Activated T-cell treated with anti-CD3 and anti-CD28 coated beads, Interleukin-2, amount 50 U/mL, for 72 hours (primary cell): ENCODE results near the gene KPNA3. TPM values are rescaled to one million over a fixed set of nuclear protein-coding genes. Genes with fewer than 3 reads are reported as not detected.

Source experiments
- ATAC-seq, 2 donors: fragments of 150-1000 bp; cut with Tn5 transposase; replicated peaks in 1 of 2; 2 replicates each; pipeline ENCODE4 v1.10.0; 2021; ENCODE audit warnings: moderate library complexity in 2 of 2, mild to moderate bottlenecking in 1 of 2
- DNase-seq, 2 donors: peaks; one replicate each; pipeline ENCODE4 v3.0.0; 2021 to 2022; ENCODE audit warnings: mixed read lengths in 1 of 2
- H3K27ac Mint-ChIP-seq: one replicate; pipeline ENCODE4 v1.8.0; 2022; ENCODE audit warnings: mild to moderate bottlenecking, moderate library complexity, mixed read lengths
- H3K27me3 Mint-ChIP-seq: one replicate; pipeline ENCODE4 v1.8.0; 2022; ENCODE audit warnings: low read depth, mixed read lengths
- H3K36me3 Mint-ChIP-seq, 2 donors: one replicate each; pipeline ENCODE4 v1.8.0; 2022; ENCODE audit warnings: mixed read lengths in 2 of 2, mild to moderate bottlenecking in 1 of 2; ENCODE audit not compliant: insufficient read depth in 2 of 2
- H3K4me1 Mint-ChIP-seq: one replicate; pipeline ENCODE4 v1.8.0; 2022; ENCODE audit warnings: low read depth, mixed read lengths
- H3K4me3 Mint-ChIP-seq, 2 donors: one replicate each; pipeline ENCODE4 v1.8.0; 2022; ENCODE audit warnings: mild to moderate bottlenecking in 2 of 2, mixed read lengths in 2 of 2, moderate library complexity in 2 of 2
- H3K9me3 Mint-ChIP-seq, 2 donors: one replicate each; pipeline ENCODE4 v1.8.0; 2022; ENCODE audit warnings: mixed read lengths in 2 of 2
- total RNA-seq, 2 donors: library from RNA; stranded (reverse); gene quantifications; one replicate each; pipeline ENCODE4 v1.2.3, GENCODE V29; 2022

The KPNA3 gene, protein sequence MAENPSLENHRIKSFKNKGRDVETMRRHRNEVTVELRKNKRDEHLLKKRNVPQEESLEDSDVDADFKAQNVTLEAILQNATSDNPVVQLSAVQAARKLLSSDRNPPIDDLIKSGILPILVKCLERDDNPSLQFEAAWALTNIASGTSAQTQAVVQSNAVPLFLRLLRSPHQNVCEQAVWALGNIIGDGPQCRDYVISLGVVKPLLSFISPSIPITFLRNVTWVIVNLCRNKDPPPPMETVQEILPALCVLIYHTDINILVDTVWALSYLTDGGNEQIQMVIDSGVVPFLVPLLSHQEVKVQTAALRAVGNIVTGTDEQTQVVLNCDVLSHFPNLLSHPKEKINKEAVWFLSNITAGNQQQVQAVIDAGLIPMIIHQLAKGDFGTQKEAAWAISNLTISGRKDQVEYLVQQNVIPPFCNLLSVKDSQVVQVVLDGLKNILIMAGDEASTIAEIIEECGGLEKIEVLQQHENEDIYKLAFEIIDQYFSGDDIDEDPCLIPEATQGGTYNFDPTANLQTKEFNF
- 10 to 100 TPM; 23.5 to 27.0 TPM for total RNA-seq

DNA sequence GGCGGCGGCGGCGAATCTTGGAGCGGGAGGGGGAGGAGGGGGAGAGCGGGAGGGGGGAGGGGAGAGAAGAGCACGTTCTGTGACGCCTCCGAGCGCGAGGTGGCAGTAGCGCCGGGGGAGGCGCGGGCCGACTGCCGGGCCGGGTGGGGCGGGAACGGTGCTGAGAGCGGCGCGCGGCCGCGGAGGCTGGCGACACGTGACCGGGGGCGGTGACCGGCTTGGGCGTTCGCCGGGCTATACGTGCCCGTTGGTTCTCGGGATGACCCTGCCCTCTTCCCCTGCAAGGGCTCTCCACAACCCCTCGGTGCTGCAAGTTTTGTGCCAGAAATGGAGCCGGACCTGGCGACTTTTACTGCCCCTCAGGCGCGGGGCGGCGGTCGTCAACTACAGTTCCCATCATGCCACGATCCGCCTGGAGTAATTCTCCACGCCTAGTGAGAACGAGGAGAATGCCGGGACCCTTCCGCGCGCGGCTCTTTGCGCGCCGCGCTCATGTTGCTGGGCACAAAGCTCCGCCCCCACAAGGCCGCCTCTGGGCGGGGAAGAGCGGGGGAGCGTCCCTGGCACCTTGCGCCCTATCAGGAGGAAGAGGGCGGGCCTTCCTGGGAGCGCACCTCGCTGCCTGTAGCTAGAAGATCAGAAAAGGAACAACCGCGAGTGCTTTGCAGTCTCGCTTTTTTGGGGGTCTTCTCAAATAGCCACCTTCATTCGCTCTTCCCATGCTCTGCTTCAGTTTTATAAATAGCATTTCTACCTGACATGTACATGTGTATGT, at the start of gene KPNA3:
TSS of gene KPNA3 (minus strand) at position 133 of the 775 bp plus-strand sequence. CDS start 176 bp downstream, outside the sequence.
- no peaks in the 10 kb centered on the region for H3K36me3 Mint-ChIP-seq
- no peaks in the 10 kb centered on the region for H3K9me3 Mint-ChIP-seq
- peak within 1 kb of the TSS; percentile 91 for H3K27ac Mint-ChIP-seq
- peak within 1 kb of the TSS; percentile 86 to 92 for H3K4me3 Mint-ChIP-seq
- DNase-seq (peak; percentile 94 to 96), ATAC-seq (peak; percentile 90 to 91)
- no peaks in the 10 kb centered on the region for H3K27me3 Mint-ChIP-seq
- H3K4me1 Mint-ChIP-seq: peaks cover 31% of the 10 kb centered on the region

GRCh38 chr13:49841964-49842363, 49.5 kb upstream of the KPNA3 start:
- DNase-seq (no peak), ATAC-seq (no peak)
- Mint-ChIP-seq H3K36me3 (no peaks in the 10 kb centered on the region), H3K4me3 (no peak overlapping the region), H3K9me3 (no peaks in the 10 kb centered on the region), H3K27me3 (no peaks in the 10 kb centered on the region), H3K4me1 (no peaks in the 10 kb centered on the region), H3K27ac (no peak overlapping the region)

- ATAC-seq: no peak
- Mint-ChIP-seq H3K9me3 (no peaks in the 10 kb centered on the region), H3K36me3 (no peaks in the 10 kb centered on the region), H3K27me3 (no peaks in the 10 kb centered on the region), H3K4me1 (no peaks in the 10 kb centered on the region), H3K4me3 (no peak overlapping the region), H3K27ac (no peak overlapping the region)
- DNase-seq: no peak
These were observed 48.2 kb upstream of the KPNA3 start for GRCh38 chr13:49840675-49841074.

GRCh38 chr13:49840266-49840665, 47.8 kb upstream of the KPNA3 start:
- Mint-ChIP-seq H3K9me3 (no peaks in the 10 kb centered on the region), H3K27ac (no peak overlapping the region), H3K4me3 (no peak overlapping the region), H3K36me3 (no peaks in the 10 kb centered on the region), H3K4me1 (no peaks in the 10 kb centered on the region), H3K27me3 (no peaks in the 10 kb centered on the region)
- no peak for ATAC-seq
- DNase-seq: no peak

GRCh38 chr13:49838989-49839388, 46.5 kb upstream of the KPNA3 start:
- ATAC-seq: no peak
- Mint-ChIP-seq H3K27ac (no peak overlapping the region), H3K9me3 (no peaks in the 10 kb centered on the region)

GRCh38 chr13:49836516-49836915, 44.0 kb upstream of the KPNA3 start:
- DNase-seq: no peak
- Mint-ChIP-seq H3K9me3 (no peaks in the 10 kb centered on the region), H3K36me3 (no peaks in the 10 kb centered on the region), H3K4me1 (peaks cover 4% of the 10 kb centered on the region), H3K27ac (no peak overlapping the region), H3K27me3 (no peaks in the 10 kb centered on the region), H3K4me3 (no peak overlapping the region)
- no peak for ATAC-seq

More at GRCh38 chr13:49838989-49839388, 46.5 kb upstream of the KPNA3 start:
- H3K36me3 Mint-ChIP-seq: no peaks in the 10 kb centered on the region
- H3K27me3 Mint-ChIP-seq: no peaks in the 10 kb centered on the region
- H3K4me3 Mint-ChIP-seq: no peak overlapping the region
- H3K4me1 Mint-ChIP-seq: no peaks in the 10 kb centered on the region
- DNase-seq: no peak

DNA sequence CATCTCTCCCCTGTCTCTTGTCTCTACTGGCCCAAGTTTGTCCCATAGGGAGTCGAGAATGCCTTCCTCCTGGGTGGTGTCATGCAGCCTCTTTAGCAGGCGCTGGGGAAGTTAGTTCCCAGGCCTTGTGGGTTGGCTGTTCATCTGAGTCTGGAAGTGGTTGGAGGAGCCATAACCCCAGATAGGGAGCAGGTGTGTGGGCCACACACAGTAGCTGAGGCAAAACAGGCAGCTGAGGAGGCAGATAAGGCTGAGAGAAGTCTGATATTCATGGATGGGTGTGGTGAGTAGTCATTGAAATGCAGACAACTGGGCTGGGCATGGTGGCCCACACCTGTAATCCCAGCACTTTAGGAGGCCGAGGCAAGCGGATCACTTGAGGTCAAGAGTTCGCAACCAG, 40.9 kb upstream of the KPNA3 start:
- no peak overlapping the region for H3K27ac Mint-ChIP-seq
- DNase-seq (no peak), ATAC-seq (no peak)
- peaks cover 6% of the 10 kb centered on the region for H3K4me1 Mint-ChIP-seq
- peaks cover 4% of the 10 kb centered on the region in 2 donors for H3K36me3 Mint-ChIP-seq
- H3K27me3 Mint-ChIP-seq: no peaks in the 10 kb centered on the region
- peaks cover 5% of the 10 kb centered on the region in 2 donors for H3K9me3 Mint-ChIP-seq
- no peak overlapping the region for H3K4me3 Mint-ChIP-seq

DNA sequence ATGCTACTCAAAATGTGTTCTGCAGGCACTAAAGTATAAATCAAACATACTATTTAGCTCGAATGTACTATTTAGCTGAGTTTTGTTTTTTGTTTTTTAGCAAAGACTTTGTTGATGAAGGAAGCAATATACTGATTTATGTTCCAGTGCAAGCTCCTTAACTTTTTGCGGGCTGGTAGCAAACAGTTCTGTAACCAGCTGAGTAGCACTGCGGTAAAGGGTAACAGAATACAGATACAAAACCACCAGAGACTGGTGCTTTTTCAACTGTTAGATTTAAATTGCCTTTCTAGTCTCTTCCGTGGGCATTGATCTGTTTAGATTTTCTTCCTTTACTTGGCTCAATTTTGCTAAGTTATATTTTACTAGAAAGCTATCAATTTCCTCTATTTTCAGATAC, 39.0 kb upstream of the KPNA3 start:
- Mint-ChIP-seq H3K27me3 (no peaks in the 10 kb centered on the region), H3K4me3 (no peak overlapping the region), H3K36me3 (peaks cover 4% of the 10 kb centered on the region in 2 donors), H3K27ac (no peak overlapping the region), H3K9me3 (peaks cover 5% of the 10 kb centered on the region in 2 donors), H3K4me1 (peaks cover 6% of the 10 kb centered on the region)
- ATAC-seq (no peak), DNase-seq (no peak)

DNA sequence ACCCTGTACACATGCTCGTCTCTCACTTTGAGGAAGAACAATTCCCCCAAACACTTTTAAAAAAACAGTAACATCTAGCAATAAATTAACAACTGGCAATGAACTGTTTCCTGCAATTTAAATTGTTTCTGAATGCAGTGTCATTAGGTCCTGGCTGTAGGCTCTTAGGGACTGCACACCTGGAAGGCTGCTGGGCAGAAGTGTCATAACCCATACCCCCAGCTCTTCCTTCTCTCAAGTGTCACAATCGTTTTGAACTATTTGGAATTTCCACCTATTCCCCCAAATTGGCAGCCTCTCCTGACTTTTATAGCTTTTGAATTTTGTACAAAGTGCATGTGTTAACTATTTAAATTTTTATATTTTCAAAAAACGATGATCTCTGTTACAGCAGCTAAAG, 38.2 kb upstream of the KPNA3 start:
- peaks cover 5% of the 10 kb centered on the region in 2 donors for H3K9me3 Mint-ChIP-seq
- H3K27ac Mint-ChIP-seq: no peak overlapping the region
- ATAC-seq (no peak), DNase-seq (no peak)
- no peaks in the 10 kb centered on the region for H3K27me3 Mint-ChIP-seq
- peaks cover 4% of the 10 kb centered on the region in 2 donors for H3K36me3 Mint-ChIP-seq
- H3K4me3 Mint-ChIP-seq: no peak overlapping the region
- H3K4me1 Mint-ChIP-seq: peaks cover 6% of the 10 kb centered on the region

GRCh38 chr13:49829715-49830114, 37.2 kb upstream of the KPNA3 start:
- H3K27ac Mint-ChIP-seq: no peak overlapping the region
- no peak overlapping the region for H3K4me3 Mint-ChIP-seq
- ATAC-seq: no peak
- H3K9me3 Mint-ChIP-seq: peaks cover 5% of the 10 kb centered on the region in 2 donors
- peaks cover 6% of the 10 kb centered on the region for H3K4me1 Mint-ChIP-seq
- DNase-seq: no peak
- H3K36me3 Mint-ChIP-seq: peaks cover 4% of the 10 kb centered on the region in 2 donors
- H3K27me3 Mint-ChIP-seq: no peaks in the 10 kb centered on the region

DNA sequence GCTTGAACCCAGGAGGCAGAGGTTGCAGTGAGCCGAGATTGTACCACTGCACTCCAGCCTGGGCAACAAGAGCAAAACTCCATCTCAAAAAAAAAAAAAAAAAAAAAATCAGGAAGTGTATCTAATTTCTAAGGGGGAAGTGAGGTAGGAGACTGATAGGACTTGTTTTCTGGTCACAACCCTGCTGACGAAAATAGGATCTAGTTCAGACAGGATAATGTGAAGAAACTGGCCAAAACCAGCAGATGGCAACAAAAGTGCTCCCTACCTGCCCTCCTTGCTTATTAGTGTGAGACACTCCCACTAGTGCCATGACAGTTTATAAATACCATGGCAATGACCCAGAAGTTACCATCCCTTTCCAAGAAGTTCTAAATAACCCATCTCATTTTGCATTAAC, 36.0 kb upstream of the KPNA3 start:
- Mint-ChIP-seq H3K27me3 (no peaks in the 10 kb centered on the region), H3K4me1 (peaks cover 6% of the 10 kb centered on the region), H3K27ac (no peak overlapping the region), H3K9me3 (peaks cover 5% of the 10 kb centered on the region in 2 donors), H3K4me3 (no peak overlapping the region), H3K36me3 (peaks cover 4% of the 10 kb centered on the region in 2 donors)
- ATAC-seq: no peak
- no peak for DNase-seq

GRCh38 chr13:49827891-49828290, 35.4 kb upstream of the KPNA3 start:
- Mint-ChIP-seq H3K9me3 (peaks cover 5% of the 10 kb centered on the region in 2 donors), H3K4me3 (no peak overlapping the region), H3K27me3 (no peaks in the 10 kb centered on the region), H3K27ac (no peak overlapping the region), H3K4me1 (peaks cover 6% of the 10 kb centered on the region), H3K36me3 (peaks cover 4% of the 10 kb centered on the region in 2 donors)
- ATAC-seq: no peak
- DNase-seq: no peak

GRCh38 chr13:49827336-49827735, 34.9 kb upstream of the KPNA3 start:
- Mint-ChIP-seq H3K4me1 (peaks cover 6% of the 10 kb centered on the region), H3K27ac (no peak overlapping the region), H3K36me3 (peaks cover 4% of the 10 kb centered on the region in 2 donors), H3K4me3 (no peak overlapping the region), H3K9me3 (peaks cover 5% of the 10 kb centered on the region in 2 donors), H3K27me3 (no peaks in the 10 kb centered on the region)
- no peak for DNase-seq
- ATAC-seq: no peak
